ENCODE data around the gene KRTAP25-1. TPM values are rescaled to one million over a fixed set of nuclear protein-coding genes. Genes with fewer than 3 reads are reported as not detected.

Gene KRTAP25-1
- total RNA-seq, 3 donors from 2014 or later: not detected

Other genes with a start within 250 kb of the KRTAP25-1 start
- gene CLDN17, start 122.7 kb downstream of the KRTAP25-1 start, total RNA-seq: not detected
- 10 to 100 TPM; 14.5 to 61.9 (median 35.8) TPM for gene CLDN8, start 73.4 kb downstream of the KRTAP25-1 start, total RNA-seq
- not detected for gene KRTAP24-1, start 6.6 kb downstream of the KRTAP25-1 start, total RNA-seq
- gene KRTAP26-1, start 30.8 kb upstream of the KRTAP25-1 start, total RNA-seq: not detected
- not detected for gene KRTAP27-1, start 48.2 kb upstream of the KRTAP25-1 start, total RNA-seq
- gene KRTAP23-1, start 59.1 kb upstream of the KRTAP25-1 start, total RNA-seq: not detected
- gene KRTAP13-2, start 82.8 kb upstream of the KRTAP25-1 start, total RNA-seq: 10 to 100 TPM in 1 of 3 donors, 1 to 10 TPM in 1, under 1 TPM in 1; 0.47 to 15.0 (median 2.9) TPM
- gene KRTAP13-1, start 106.5 kb upstream of the KRTAP25-1 start, total RNA-seq: not detected
- gene KRTAP13-3, start 136.4 kb upstream of the KRTAP25-1 start, total RNA-seq: not detected
- not detected for gene KRTAP13-4, start 140.7 kb upstream of the KRTAP25-1 start, total RNA-seq
- not detected for gene KRTAP15-1, start 150.8 kb upstream of the KRTAP25-1 start, total RNA-seq
- gene KRTAP19-1, start 190.9 kb upstream of the KRTAP25-1 start, total RNA-seq: not detected
- gene KRTAP19-2, start 197.9 kb upstream of the KRTAP25-1 start, total RNA-seq: not detected
- gene KRTAP19-3, start 202.5 kb upstream of the KRTAP25-1 start, total RNA-seq: not detected
- gene KRTAP19-4, start 207.7 kb upstream of the KRTAP25-1 start, total RNA-seq: not detected
- not detected for gene KRTAP19-5, start 212.6 kb upstream of the KRTAP25-1 start, total RNA-seq